CD8-positive, alpha-beta memory T cell (primary cell): ENCODE data around the gene SIGLEC14. TPM values are rescaled to one million over a fixed set of nuclear protein-coding genes. Genes with fewer than 3 reads are reported as not detected.

ENCODE experiments used
- CTCF ChIA-PET: fragments of 350-600 bp; sonication (Branson Sonifier 250); formaldehyde crosslinking; loops from one replicate; lab custom pipeline; 2021; ENCODE audit warnings: antibody characterized with exemption; lab: Charles Lee
- POLR2A ChIA-PET: fragments of 350-600 bp; sonication (Branson Sonifier 250); formaldehyde crosslinking; loops from one replicate; lab custom pipeline; 2021; ENCODE audit warnings: antibody characterized with exemption; lab: Charles Lee
- DNase-seq, 5 donors: peaks; one replicate each; pipeline versions ENCODE4 v3.0.0 to v3.0.0-alpha.2; 2020 to 2022; ENCODE audit warnings: mixed read lengths in 1 of 5
- H3K27ac ChIP-seq: one replicate; pipeline ENCODE4 v1.7.0; 2013; ENCODE audit warnings: low read depth, mild to moderate bottlenecking, low read length, moderate library complexity
- H3K27me3 ChIP-seq: 2 replicates; pipeline ENCODE4 v1.7.0; 2013; ENCODE audit warnings: low read length, mild to moderate bottlenecking; ENCODE audit not compliant: insufficient read depth, poor library complexity, severe bottlenecking
- H3K36me3 ChIP-seq: 2 replicates; pipeline ENCODE4 v1.7.0; 2013; ENCODE audit warnings: mild to moderate bottlenecking, low read length, moderate library complexity; ENCODE audit not compliant: insufficient read depth
- H3K4me1 ChIP-seq: 2 replicates; pipeline ENCODE4 v1.7.0; 2013; ENCODE audit warnings: mild to moderate bottlenecking, low read length, moderate library complexity; ENCODE audit not compliant: insufficient read depth
- H3K4me3 ChIP-seq: 2 replicates; pipeline ENCODE4 v1.7.0; 2013; ENCODE audit warnings: mild to moderate bottlenecking, low read length
- H3K9me3 ChIP-seq: 2 replicates; pipeline ENCODE4 v1.7.0; 2013; ENCODE audit warnings: mild to moderate bottlenecking, low read length
- H3K27ac Mint-ChIP-seq, 8 donors: one replicate each; pipeline ENCODE4 v1.8.0; 2020 to 2021; ENCODE audit warnings: mixed read lengths in 8 of 8, mild to moderate bottlenecking in 6 of 8, inconsistent platforms in 3 of 8, moderate library complexity in 3 of 8
- H3K27me3 Mint-ChIP-seq, 2 donors: one replicate each; pipeline ENCODE4 v1.8.0; 2020 to 2021; ENCODE audit warnings: mixed read lengths in 2 of 2, mild to moderate bottlenecking in 1 of 2, moderate library complexity in 1 of 2
- H3K36me3 Mint-ChIP-seq, 3 donors: one replicate each; pipeline ENCODE4 v1.8.0; 2020 to 2021; ENCODE audit warnings: mixed read lengths in 3 of 3, inconsistent platforms in 1 of 3, mild to moderate bottlenecking in 1 of 3
- H3K4me1 Mint-ChIP-seq, 3 donors: one replicate each; pipeline ENCODE4 v1.8.0; 2020 to 2021; ENCODE audit warnings: mixed read lengths in 3 of 3, inconsistent platforms in 1 of 3, mild to moderate bottlenecking in 1 of 3
- H3K4me3 Mint-ChIP-seq, 7 donors: one replicate each; pipeline ENCODE4 v1.8.0; 2020 to 2021; ENCODE audit warnings: mixed read lengths in 7 of 7, mild to moderate bottlenecking in 6 of 7, moderate library complexity in 4 of 7, inconsistent platforms in 2 of 7
- H3K9me3 Mint-ChIP-seq, 5 donors: one replicate each; pipeline ENCODE4 v1.8.0; 2020 to 2022; ENCODE audit warnings: mixed read lengths in 5 of 5, mild to moderate bottlenecking in 3 of 5, moderate library complexity in 2 of 5, inconsistent platforms in 1 of 5
- polyA plus RNA-seq: library from polyadenylated mRNA; unstranded; fragments of 300-500 nt; fragmentation: Illumina TruSeq; gene quantifications from one replicate; pipeline ENCODE4 v1.2.3, GENCODE V29; 2021
- total RNA-seq, 2 experiments: library from RNA; stranded (reverse); gene quantifications; one replicate each; pipeline ENCODE4 v1.2.3, GENCODE V29; 2021

Gene SIGLEC14
- total and polyA plus RNA-seq, 3 experiments from 2014 or later: 0.33 to 0.35 TPM; not detected in 1

- peaks cover 6 to 22% (median 10%) of the 10 kb centered on the region in 3 donors for H3K4me1 Mint-ChIP-seq
- H3K4me1 ChIP-seq: peaks cover 5% of the 10 kb centered on the region
- ChIA-PET POLR2A (no interaction called here), CTCF (no interaction called here)
- peak overlapping the region in 4 of 7 donors; percentile 34 to 71 (median 58) for H3K4me3 Mint-ChIP-seq
- no peaks in the 10 kb centered on the region for H3K9me3 Mint-ChIP-seq
- H3K4me3 ChIP-seq: peak overlapping the region; percentile 25
- peak overlapping the region; percentile 79 for H3K27ac ChIP-seq
- H3K27me3 Mint-ChIP-seq: peaks cover 19 to 22% of the 10 kb centered on the region in 2 donors
- no peaks in the 10 kb centered on the region for H3K36me3 Mint-ChIP-seq
- no peaks in the 10 kb centered on the region for H3K36me3 ChIP-seq
- H3K9me3 ChIP-seq: no peaks in the 10 kb centered on the region
- no peak for DNase-seq
- peaks cover 5% of the 10 kb centered on the region for H3K27me3 ChIP-seq
- peak overlapping the region in 3 of 8 donors; percentile 51 to 90 (median 64) for H3K27ac Mint-ChIP-seq
Observed at GRCh38 chr19:51691584-51692428, 45.2 kb upstream of the SIGLEC14 start.

GRCh38 chr19:51691074-51691583 is 44.5 kb upstream of the SIGLEC14 start:
- Mint-ChIP-seq H3K27ac (peak overlapping the region in 3 of 8 donors; percentile 25 to 90 (median 64)), H3K27me3 (peaks cover 23 to 24% of the 10 kb centered on the region in 2 donors), H3K36me3 (no peaks in the 10 kb centered on the region), H3K9me3 (peaks cover 0 to 3% (median 0%) of the 10 kb centered on the region in 5 donors), H3K4me1 (peaks cover 6 to 22% (median 10%) of the 10 kb centered on the region in 3 donors), H3K4me3 (peak overlapping the region in 6 of 7 donors; percentile 34 to 80 (median 59))
- Histone ChIP-seq H3K4me1 (peaks cover 5% of the 10 kb centered on the region), H3K9me3 (no peaks in the 10 kb centered on the region), H3K27ac (peak overlapping the region; percentile 79), H3K27me3 (peaks cover 5% of the 10 kb centered on the region), H3K36me3 (no peaks in the 10 kb centered on the region), H3K4me3 (peak overlapping the region; percentile 25)
- POLR2A ChIA-PET: no interaction called here
- no peak for DNase-seq
- CTCF ChIA-PET: no interaction called here

- H3K27ac ChIP-seq: peak overlapping the region; percentile 79
- H3K4me1 ChIP-seq: peaks cover 5% of the 10 kb centered on the region
- H3K36me3 Mint-ChIP-seq: no peaks in the 10 kb centered on the region
- POLR2A ChIA-PET: no interaction called here
- peaks cover 27 to 28% of the 10 kb centered on the region in 2 donors for H3K27me3 Mint-ChIP-seq
- H3K4me3 ChIP-seq: peak overlapping the region; percentile 80
- H3K4me1 Mint-ChIP-seq: peaks cover 6 to 22% (median 10%) of the 10 kb centered on the region in 3 donors
- H3K9me3 ChIP-seq: no peaks in the 10 kb centered on the region
- H3K36me3 ChIP-seq: no peaks in the 10 kb centered on the region
- H3K27me3 ChIP-seq: peaks cover 5% of the 10 kb centered on the region
- peak; percentile 27 to 75 (median 50) for DNase-seq
- CTCF ChIA-PET: no interaction called here
- peak overlapping the region; percentile 76 to 90 (median 81) for H3K4me3 Mint-ChIP-seq
- H3K9me3 Mint-ChIP-seq: peaks cover 0 to 7% (median 0%) of the 10 kb centered on the region in 5 donors
- peak overlapping the region in 7 of 8 donors; percentile 47 to 94 (median 87) for H3K27ac Mint-ChIP-seq
Observed at GRCh38 chr19:51690454-51691073, 43.9 kb upstream of the SIGLEC14 start.

- H3K27me3 ChIP-seq: peaks cover 5% of the 10 kb centered on the region
- no peak for DNase-seq
- peaks cover 5% of the 10 kb centered on the region for H3K4me1 ChIP-seq
- POLR2A ChIA-PET: no interaction called here
- Mint-ChIP-seq H3K36me3 (peaks cover 0 to 3% (median 0%) of the 10 kb centered on the region in 3 donors), H3K27me3 (peaks cover 27 to 28% of the 10 kb centered on the region in 2 donors), H3K9me3 (peaks cover 2 to 10% (median 4%) of the 10 kb centered on the region in 5 donors), H3K4me1 (peaks cover 6 to 22% (median 10%) of the 10 kb centered on the region in 3 donors), H3K27ac (peak overlapping the region; percentile 47 to 94 (median 84)), H3K4me3 (peak overlapping the region; percentile 76 to 90 (median 81))
- H3K36me3 ChIP-seq: no peaks in the 10 kb centered on the region
- peak overlapping the region; percentile 79 for H3K27ac ChIP-seq
- CTCF ChIA-PET: no interaction called here
- peak overlapping the region; percentile 80 for H3K4me3 ChIP-seq
- no peaks in the 10 kb centered on the region for H3K9me3 ChIP-seq
Observed at GRCh38 chr19:51689751-51690453, 43.3 kb upstream of the SIGLEC14 start.

GRCh38 chr19:51688671-51689571 is 42.3 kb upstream of the SIGLEC14 start:
- Mint-ChIP-seq H3K27me3 (peaks cover 30 to 33% of the 10 kb centered on the region in 2 donors), H3K4me1 (peaks cover 6 to 22% (median 10%) of the 10 kb centered on the region in 3 donors), H3K36me3 (peaks cover 0 to 7% (median 0%) of the 10 kb centered on the region in 3 donors), H3K9me3 (peaks cover 4 to 19% (median 6%) of the 10 kb centered on the region in 5 donors), H3K4me3 (peak overlapping the region; percentile 73 to 91 (median 79)), H3K27ac (peak overlapping the region in 6 of 8 donors; percentile 3 to 90 (median 75))
- H3K36me3 ChIP-seq: no peaks in the 10 kb centered on the region
- peaks cover 5% of the 10 kb centered on the region for H3K4me1 ChIP-seq
- DNase-seq: no peak
- POLR2A ChIA-PET: interaction anchor here (0.7 kb wide), 1 partner anchor 15 kb away, joined by 3 read pairs; no protein-coding TSS in a partner anchor
- H3K4me3 ChIP-seq: no peak overlapping the region
- peaks cover 5% of the 10 kb centered on the region for H3K27me3 ChIP-seq
- peak overlapping the region; percentile 54 for H3K27ac ChIP-seq
- no peaks in the 10 kb centered on the region for H3K9me3 ChIP-seq
- CTCF ChIA-PET: no interaction called here

GRCh38 chr19:51687791-51688670 is 41.4 kb upstream of the SIGLEC14 start:
- H3K27ac Mint-ChIP-seq: peak overlapping the region in 5 of 8 donors; percentile 62 to 90 (median 80)
- Histone ChIP-seq H3K27me3 (peaks cover 5% of the 10 kb centered on the region), H3K9me3 (no peaks in the 10 kb centered on the region), H3K4me1 (peaks cover 5% of the 10 kb centered on the region), H3K36me3 (no peaks in the 10 kb centered on the region), H3K4me3 (no peak overlapping the region), H3K27ac (peak overlapping the region; percentile 54)
- no peak for DNase-seq
- peaks cover 4 to 20% (median 6%) of the 10 kb centered on the region in 5 donors for H3K9me3 Mint-ChIP-seq
- H3K4me3 Mint-ChIP-seq: peak overlapping the region; percentile 73 to 91 (median 79)
- peaks cover 30 to 33% of the 10 kb centered on the region in 2 donors for H3K27me3 Mint-ChIP-seq
- ChIA-PET POLR2A (interaction anchor here (0.7 kb wide), 1 partner anchor 16 kb away, joined by 3 read pairs; no protein-coding TSS in a partner anchor), CTCF (no interaction called here)
- peaks cover 0 to 7% (median 0%) of the 10 kb centered on the region in 3 donors for H3K36me3 Mint-ChIP-seq
- H3K4me1 Mint-ChIP-seq: peaks cover 6 to 22% (median 10%) of the 10 kb centered on the region in 3 donors
